Coronary artery (tissue), 2 donors: ENCODE results near the gene SRD5A1.

Experiments
- DNase-seq: peaks from one replicate; pipeline ENCODE4 v3.0.0-alpha.2; 2017; ENCODE audit warnings: low spot score
- H3K27ac ChIP-seq, 2 donors: fragments of 200-600 bp; sonication (generic); one replicate each; pipeline ENCODE4 v1.5.1; 2016 to 2019
- H3K4me3 ChIP-seq: fragments of 200-600 bp; sonication (generic); 2 replicates; pipeline ENCODE4 v1.5.1; 2016; ENCODE audit warnings: mild to moderate bottlenecking, moderate library complexity
- CTCF ChIP-seq: fragments of 200-600 bp; sonication (generic); IDR thresholded peaks from one replicate; pipeline ENCODE4 v1.5.1; 2019; ENCODE audit warnings: antibody characterized with exemption

SRD5A1 gene

GRCh38 chr5:6587171-6587570 is 46.1 kb upstream of the SRD5A1 start:
- TF ChIP-seq CTCF: no peak
- DNase-seq: peak; percentile 54
- Histone ChIP-seq H3K4me3 (no peak overlapping the region), H3K27ac (no peak overlapping the region)

GRCh38 chr5:6590581-6590980 is 42.7 kb upstream of the SRD5A1 start:
- TF ChIP-seq CTCF: no peak
- no peak overlapping the region for H3K27ac ChIP-seq
- DNase-seq: peak; percentile 38
- no peak overlapping the region for H3K4me3 ChIP-seq

GRCh38 chr5:6591671-6592288 is 41.5 kb upstream of the SRD5A1 start:
- no peak for TF ChIP-seq CTCF
- Histone ChIP-seq H3K27ac (no peak overlapping the region), H3K4me3 (no peak overlapping the region)
- no peak for DNase-seq

- Histone ChIP-seq H3K27ac (no peak overlapping the region), H3K4me3 (no peak overlapping the region)
- no peak for TF ChIP-seq CTCF
- DNase-seq: no peak
These were observed 40.6 kb upstream of the SRD5A1 start for GRCh38 chr5:6592601-6593000.

GRCh38 chr5:6593148-6594016 is 39.9 kb upstream of the SRD5A1 start:
- DNase-seq: no peak
- H3K27ac ChIP-seq: no peak overlapping the region

GRCh38 chr5:6594066-6594465 is 39.2 kb upstream of the SRD5A1 start:
- Histone ChIP-seq H3K27ac (no peak overlapping the region), H3K4me3 (no peak overlapping the region)
- no peak for TF ChIP-seq CTCF
- no peak for DNase-seq

More at GRCh38 chr5:6593148-6594016, 39.9 kb upstream of the SRD5A1 start:
- H3K4me3 ChIP-seq: no peak overlapping the region
- no peak for TF ChIP-seq CTCF

GRCh38 chr5:6595405-6595804 is 37.8 kb upstream of the SRD5A1 start:
- DNase-seq: no peak
- no peak overlapping the region for H3K27ac ChIP-seq
- TF ChIP-seq CTCF: no peak

More at GRCh38 chr5:6595405-6595804, 37.8 kb upstream of the SRD5A1 start:
- H3K4me3 ChIP-seq: no peak overlapping the region
